ENCODE data around the gene FAM193A. TPM values are rescaled to one million over a fixed set of nuclear protein-coding genes. Genes with fewer than 3 reads are reported as not detected.
"Not testable (repeated sequence)": the region's sequence is repeated elsewhere in the genome, so short reads cannot be mapped to it uniquely, and the experiment has no call there.

The FAM193A gene
- total RNA-seq, 6 donors from 2014 or later: 23.7 to 87.0 (median 27.1) TPM

GRCh38 chr4:2762048-2762447, 225.6 kb downstream of the FAM193A start:
- Histone ChIP-seq H3K4me1 (peaks cover 4 to 24% (median 14%) of the 10 kb centered on the region in 4 donors), H3K27ac (no peak overlapping the region), H3K4me3 (no peak overlapping the region), H3K36me3 (no peaks in the 10 kb centered on the region), H3K9me3 (no peaks in the 10 kb centered on the region), H3K27me3 (no peaks in the 10 kb centered on the region)
- no peak for DNase-seq
- TF ChIP-seq POLR2AphosphoS5 (IDR thresholded peaks at IDR 0.05) (no peak), POLR2A (IDR thresholded peaks at IDR 0.05) (no peak), EP300 (IDR thresholded peaks at IDR 0.05) (no peak), CTCF (IDR thresholded peaks at IDR 0.05) (no peak)
- no peak for ATAC-seq (ENCODE audit: low FRiP score in 2 of 2)
- WGBS, 2 donors: 71 to 73% methylated on average over 5 of the region's 5 CpGs

DNA sequence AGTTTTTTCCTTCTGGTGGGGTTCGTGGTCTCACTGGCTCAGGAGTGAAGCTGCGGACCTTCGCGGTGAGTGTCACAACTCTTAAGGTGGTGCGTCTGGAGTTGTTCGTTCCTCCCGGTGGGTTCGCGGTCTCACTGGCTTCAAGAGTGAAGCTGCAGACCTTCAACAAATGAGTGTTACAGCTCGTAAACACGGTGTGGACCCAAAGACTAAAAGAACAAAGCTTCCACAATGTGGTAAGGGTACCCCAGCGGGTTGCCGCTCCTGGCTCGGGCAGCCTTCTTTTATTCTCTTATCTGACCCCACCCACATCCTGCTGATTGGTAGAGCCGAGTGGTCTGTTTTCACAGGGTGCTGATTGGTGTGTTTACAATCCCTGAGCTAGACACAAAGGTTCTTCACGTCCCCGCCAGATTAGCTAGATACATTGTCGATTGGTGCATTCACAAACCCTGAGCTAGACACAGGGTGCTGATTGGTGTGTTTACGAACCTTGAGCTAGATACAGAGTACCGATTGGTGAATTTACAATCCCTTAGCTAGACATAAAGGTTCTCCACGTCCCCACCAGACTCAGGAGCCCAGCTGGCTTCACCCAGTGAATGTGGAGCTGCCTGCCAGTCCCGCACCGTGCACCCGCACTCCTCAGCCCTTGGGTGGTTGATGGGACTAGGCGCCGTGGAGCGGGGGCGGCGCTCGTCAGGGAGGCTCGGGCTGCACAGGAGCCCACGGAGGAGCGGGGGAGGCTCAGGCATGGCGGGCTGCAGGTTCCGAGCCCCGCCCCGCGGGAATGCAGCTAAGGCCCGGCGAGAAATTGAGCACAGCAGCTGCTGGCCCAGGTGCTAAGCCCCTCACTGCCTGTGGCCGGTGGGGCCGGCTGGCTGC, 226.3 kb downstream of the FAM193A start:
- DNase-seq: peak in 1 of 2 donors; percentile 79
- H3K27me3 ChIP-seq; H3K9me3 ChIP-seq; H3K27ac ChIP-seq; H3K4me3 ChIP-seq; ATAC-seq (ENCODE audit: low FRiP score in 2 of 2); H3K36me3 ChIP-seq: not testable (repeated sequence)
- WGBS, 2 donors: 95 to 97% methylated on average over 32 to 42 of the region's 42 CpGs
- H3K4me1 ChIP-seq: peaks cover 4 to 23% (median 14%) of the 10 kb centered on the region in 4 donors

DNA sequence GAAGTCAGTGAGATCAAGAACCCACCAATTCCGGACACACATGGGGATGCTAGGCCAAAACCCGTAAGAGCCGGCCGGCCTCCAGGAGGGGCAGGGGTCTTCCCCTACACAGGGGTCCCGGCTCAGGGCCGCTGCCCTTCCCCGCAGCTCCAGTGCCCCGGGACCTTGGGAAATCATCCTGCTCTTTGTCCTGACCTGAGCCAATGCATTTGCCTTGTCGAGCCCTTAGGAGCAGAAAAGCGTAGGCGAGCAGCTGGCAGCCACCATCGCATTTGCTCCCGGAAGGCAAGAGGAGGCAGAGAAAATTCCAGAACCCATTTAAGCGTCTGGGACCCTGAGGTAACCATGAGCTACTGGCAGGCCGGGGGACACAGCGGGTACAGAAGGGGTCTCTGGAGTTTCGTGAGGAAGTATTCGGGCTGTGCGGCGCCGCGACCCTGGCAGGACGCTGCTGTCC, 227.1 kb downstream of the FAM193A start:
- peaks cover 4 to 23% (median 14%) of the 10 kb centered on the region in 4 donors for H3K4me1 ChIP-seq
- no peaks in the 10 kb centered on the region for H3K36me3 ChIP-seq
- 49 to 73% methylated on average over 8 to 23 of the region's 23 CpGs for WGBS, 2 donors
- DNase-seq: peak in 1 of 2 donors; percentile 50
- H3K27me3 ChIP-seq: no peaks in the 10 kb centered on the region
- peak in 1 of 2 donors; percentile 34 for ATAC-seq (ENCODE audit: low FRiP score in 2 of 2)
- no peaks in the 10 kb centered on the region for H3K9me3 ChIP-seq
- peak overlapping the region in 3 of 4 donors; percentile 43 to 69 (median 50) for H3K27ac ChIP-seq
- H3K4me3 ChIP-seq: peak overlapping the region in 3 of 4 donors; percentile 40 to 56 (median 52)
- no peak for TF ChIP-seq EP300 (IDR thresholded peaks at IDR 0.05)
- TF ChIP-seq POLR2A (IDR thresholded peaks at IDR 0.05): no peak
- no peak for TF ChIP-seq POLR2AphosphoS5 (IDR thresholded peaks at IDR 0.05)
- TF ChIP-seq CTCF (IDR thresholded peaks at IDR 0.05): no peak

- no peak for ATAC-seq (ENCODE audit: low FRiP score in 2 of 2)
Observed at GRCh38 chr4:2765832-2766526, 229.5 kb downstream of the FAM193A start.

More at GRCh38 chr4:2765832-2766526, 229.5 kb downstream of the FAM193A start:
- TF ChIP-seq POLR2A (IDR thresholded peaks at IDR 0.05): no peak
- TF ChIP-seq EP300 (IDR thresholded peaks at IDR 0.05): no peak
- no peak for TF ChIP-seq POLR2AphosphoS5 (IDR thresholded peaks at IDR 0.05)
- no peak for TF ChIP-seq CTCF (IDR thresholded peaks at IDR 0.05)
- Histone ChIP-seq H3K9me3 (no peaks in the 10 kb centered on the region), H3K27me3 (no peaks in the 10 kb centered on the region), H3K4me1 (peaks cover 4 to 23% (median 15%) of the 10 kb centered on the region in 4 donors), H3K27ac (no peak overlapping the region), H3K36me3 (no peaks in the 10 kb centered on the region), H3K4me3 (no peak overlapping the region)
- no peak for DNase-seq
- 91 to 94% methylated on average over 12 of the region's 12 CpGs for WGBS, 2 donors
